Astrocyte of the spinal cord (primary cell): Measurements from ENCODE around the gene SEC14L6.
A peak's percentile ranks its signal among the peaks of the same experiment; 100 is the strongest.

Experiments used
- DNase-seq: peaks from one replicate; pipeline ENCODE4 v3.0.0; 2011; ENCODE audit warnings: low read depth, low spot score
- H3K4me3 ChIP-seq: 2 replicates; pipeline ENCODE4 v1.5.1; 2011; ENCODE audit warnings: low read depth, mild to moderate bottlenecking, low read length, moderate library complexity
- in situ Hi-C: cut with HindIII; loops from 2 replicates; pipeline ENCODE4 v1.10.0; 2017; ENCODE audit warnings: low sequenced_read_pairs
- TF ChIP-seq, protein P1 (sequence below): IDR thresholded peaks from 2 replicates; pipeline ENCODE4 v1.5.1; 2012; ENCODE audit warnings: low read depth, mild to moderate bottlenecking, low read length, inconsistent platforms

Gene SEC14L6

DNA sequence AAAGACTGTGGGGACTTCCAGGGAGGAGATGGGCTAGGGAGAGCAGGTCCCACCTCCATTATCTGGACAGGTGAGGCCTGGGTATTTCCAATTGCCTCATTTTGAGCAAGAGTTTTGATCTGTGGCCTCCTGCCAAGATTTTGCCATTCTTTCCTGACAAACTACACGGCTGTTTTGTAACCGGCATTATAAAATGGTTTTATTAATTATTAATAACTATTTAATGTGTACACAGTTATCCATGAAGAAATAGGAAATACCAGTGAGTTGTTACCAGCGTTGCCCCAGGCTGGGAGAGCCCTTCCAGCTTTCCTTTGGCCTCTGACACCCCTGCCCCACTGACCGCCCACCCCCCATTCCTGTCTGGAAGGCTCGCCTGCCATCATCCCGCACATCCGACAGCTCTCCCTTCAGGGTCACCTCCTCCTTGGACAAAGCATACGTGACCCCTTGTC is 59.9 kb downstream of the SEC14L6 start:
- TF ChIP-seq, protein P1, sequence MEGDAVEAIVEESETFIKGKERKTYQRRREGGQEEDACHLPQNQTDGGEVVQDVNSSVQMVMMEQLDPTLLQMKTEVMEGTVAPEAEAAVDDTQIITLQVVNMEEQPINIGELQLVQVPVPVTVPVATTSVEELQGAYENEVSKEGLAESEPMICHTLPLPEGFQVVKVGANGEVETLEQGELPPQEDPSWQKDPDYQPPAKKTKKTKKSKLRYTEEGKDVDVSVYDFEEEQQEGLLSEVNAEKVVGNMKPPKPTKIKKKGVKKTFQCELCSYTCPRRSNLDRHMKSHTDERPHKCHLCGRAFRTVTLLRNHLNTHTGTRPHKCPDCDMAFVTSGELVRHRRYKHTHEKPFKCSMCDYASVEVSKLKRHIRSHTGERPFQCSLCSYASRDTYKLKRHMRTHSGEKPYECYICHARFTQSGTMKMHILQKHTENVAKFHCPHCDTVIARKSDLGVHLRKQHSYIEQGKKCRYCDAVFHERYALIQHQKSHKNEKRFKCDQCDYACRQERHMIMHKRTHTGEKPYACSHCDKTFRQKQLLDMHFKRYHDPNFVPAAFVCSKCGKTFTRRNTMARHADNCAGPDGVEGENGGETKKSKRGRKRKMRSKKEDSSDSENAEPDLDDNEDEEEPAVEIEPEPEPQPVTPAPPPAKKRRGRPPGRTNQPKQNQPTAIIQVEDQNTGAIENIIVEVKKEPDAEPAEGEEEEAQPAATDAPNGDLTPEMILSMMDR, result no peak
- no peak for DNase-seq
- in situ Hi-C loops, result no loop called here
- H3K4me3 ChIP-seq, result no peak overlapping the region

DNA sequence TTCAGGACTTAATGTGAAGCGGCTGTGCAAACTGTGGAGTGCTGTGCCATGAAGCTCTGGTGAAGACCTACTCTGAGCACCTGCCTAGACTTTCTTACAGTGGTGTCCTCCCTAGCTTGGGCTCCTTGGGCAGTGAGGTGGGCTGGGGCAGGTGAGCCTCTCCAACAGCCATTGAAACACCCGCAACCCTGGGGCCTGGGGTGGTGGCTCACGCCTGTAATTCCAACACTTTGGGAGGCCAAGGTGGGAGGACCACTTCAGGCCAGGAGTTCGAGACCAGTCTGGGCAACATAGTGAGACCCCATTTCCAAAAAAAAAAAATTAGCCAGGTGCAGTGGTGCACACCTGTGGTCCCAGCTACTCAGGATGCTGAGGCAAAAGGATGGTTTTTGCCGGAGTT is 60.4 kb downstream of the SEC14L6 start:
- H3K4me3 ChIP-seq, result no peak overlapping the region
- TF ChIP-seq, protein P1, result no peak
- in situ Hi-C loops, result no loop called here
- DNase-seq, result no peak

DNA sequence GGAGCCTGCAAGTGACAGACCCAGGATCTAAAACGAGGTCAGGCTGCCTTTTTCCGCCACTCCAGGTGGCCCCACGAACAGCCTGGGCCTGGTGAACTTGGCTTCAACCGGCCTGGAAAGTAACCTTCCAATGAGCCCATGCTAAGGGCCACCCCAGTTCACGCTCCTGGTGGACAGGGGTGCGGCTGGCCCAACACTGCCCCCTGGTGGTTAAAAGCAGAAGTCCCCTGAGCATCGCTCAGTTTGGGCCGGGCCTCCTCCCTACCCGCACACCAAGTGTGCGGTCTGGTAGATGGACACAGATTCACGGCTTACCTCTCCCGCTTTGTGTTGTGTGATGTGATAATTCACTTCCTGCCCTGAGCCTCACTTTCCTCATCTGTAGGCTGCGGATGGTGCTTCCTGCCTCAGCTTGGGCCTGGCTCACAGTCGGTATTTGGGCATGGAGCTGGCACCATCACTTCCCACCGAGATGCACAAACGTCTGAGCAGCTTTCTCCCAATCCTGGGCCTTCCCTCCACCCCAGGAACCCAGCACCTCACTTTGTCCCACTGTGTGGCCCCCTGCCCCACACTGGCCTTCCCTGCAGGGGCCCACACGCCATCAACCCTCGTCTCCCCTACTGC is 61.1 kb downstream of the SEC14L6 start:
- in situ Hi-C loops, result no loop called here
- no peak overlapping the region for H3K4me3 ChIP-seq
- peak; percentile 36 for DNase-seq
- TF ChIP-seq, protein P1, result peak; percentile 94

DNA sequence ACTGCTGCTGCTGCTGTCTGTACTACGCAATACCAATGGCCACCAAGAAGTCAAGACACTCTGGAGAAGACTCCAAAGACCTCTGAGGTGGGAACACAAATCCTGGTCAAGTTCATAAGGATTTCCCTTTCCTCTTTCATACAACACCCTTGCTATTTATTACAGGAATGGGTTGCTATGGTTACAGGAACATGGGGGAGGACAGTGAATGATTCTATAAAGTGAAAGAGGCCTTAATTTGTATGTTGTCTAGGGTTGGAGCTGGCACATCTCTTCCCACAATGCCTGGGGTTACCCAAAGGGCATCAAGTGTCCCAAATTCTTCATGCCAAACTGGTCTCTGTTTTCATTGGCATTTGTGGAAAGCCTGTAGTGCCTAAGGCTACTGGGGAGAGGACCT is 63.4 kb downstream of the SEC14L6 start:
- TF ChIP-seq, protein P1, result no peak
- DNase-seq, result no peak
- in situ Hi-C loops, result no loop called here
- no peak overlapping the region for H3K4me3 ChIP-seq

DNA sequence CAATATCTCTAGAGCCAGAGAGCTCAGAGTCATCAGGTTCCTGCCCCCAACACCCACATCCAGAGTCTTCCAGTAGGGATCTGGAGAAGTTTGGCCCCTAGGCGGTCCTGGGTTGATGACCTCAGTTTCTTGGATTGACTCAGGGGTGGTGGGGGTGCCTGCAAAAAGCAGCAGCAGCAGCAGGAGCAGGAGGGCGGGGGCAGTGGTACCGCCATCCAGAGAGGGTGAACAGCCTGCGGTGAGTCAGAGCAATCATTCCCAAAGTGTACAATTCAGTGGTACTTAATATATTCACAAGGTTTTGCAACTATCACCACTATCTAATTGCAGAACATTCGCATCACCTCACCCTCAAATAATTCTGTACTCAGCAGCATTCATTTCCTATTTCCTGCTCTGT is 64.8 kb downstream of the SEC14L6 start:
- in situ Hi-C loops, result no loop called here
- no peak for DNase-seq
- H3K4me3 ChIP-seq, result no peak overlapping the region
- TF ChIP-seq, protein P1, result no peak

DNA sequence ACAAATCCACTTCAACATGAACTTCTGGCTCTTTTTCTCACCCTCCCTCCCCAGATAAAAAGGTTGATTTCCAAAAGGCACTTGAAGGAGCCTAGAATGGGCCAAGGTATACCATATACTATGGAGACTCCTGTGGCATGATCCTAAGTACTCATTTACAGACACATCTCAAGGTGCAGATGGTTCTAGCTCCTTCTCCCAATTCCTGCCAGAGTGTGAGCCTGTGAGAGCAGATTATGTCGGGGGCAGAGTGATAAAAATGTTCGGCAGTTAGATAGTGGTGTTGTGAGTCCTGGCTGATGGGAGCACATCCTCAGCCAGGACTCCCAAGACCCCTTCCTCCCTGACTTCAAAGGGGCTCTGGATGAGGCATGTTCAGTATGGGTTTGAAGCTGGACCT is 66.6 kb downstream of the SEC14L6 start:
- H3K4me3 ChIP-seq, result no peak overlapping the region
- in situ Hi-C loops, result no loop called here
- no peak for DNase-seq
- TF ChIP-seq, protein P1, result no peak
